Measurements from ENCODE around the gene NCDN.

Gene NCDN

GRCh38 chr1:35557611-35558373, at the start of gene NCDN:
TSS of gene NCDN (plus strand) at chr1:35557799. CDS start at chr1:35558191, 392 bp downstream.
- in situ Hi-C loops (cut with HindIII; ENCODE audit: low pct_unique_long_range_greater_than_20kb, low sequenced_read_pairs), result no loop called here
- TF ChIP-seq JUND (IDR thresholded peaks at IDR 0.05; ENCODE audit: low read depth), result no peak
- peak; percentile 88 to 96 for DNase-seq (ENCODE audit: low read depth in 1 of 2, low spot score in 1 of 2)

DNA sequence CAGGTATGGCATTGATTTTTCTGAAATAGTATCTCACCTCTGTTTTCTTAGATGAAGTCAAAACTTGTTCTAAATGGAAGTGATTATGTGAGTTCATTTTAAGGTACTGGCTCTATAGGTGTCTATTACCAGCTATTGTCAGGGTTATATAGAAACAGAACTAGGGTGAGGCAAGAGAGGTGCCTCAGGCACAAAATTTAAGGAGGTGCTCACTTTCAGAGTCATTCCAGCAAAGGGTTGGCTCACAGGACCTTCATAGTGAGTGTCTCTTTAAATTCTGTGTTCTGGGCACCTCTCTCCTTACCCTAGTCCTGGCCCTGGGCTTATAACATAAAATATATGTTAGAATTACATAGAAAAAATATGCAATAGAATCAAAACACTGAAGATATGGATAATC, 49.7 kb upstream of the NCDN start:
- TF ChIP-seq JUND (IDR thresholded peaks at IDR 0.05; ENCODE audit: low read depth), result no peak
- no peak for DNase-seq (ENCODE audit: low read depth in 1 of 2, low spot score in 1 of 2)
- in situ Hi-C loops (cut with HindIII; ENCODE audit: low pct_unique_long_range_greater_than_20kb, low sequenced_read_pairs), result no loop called here

GRCh38 chr1:35509558-35509957, 48.0 kb upstream of the NCDN start:
- no peak for TF ChIP-seq JUND (IDR thresholded peaks at IDR 0.05; ENCODE audit: low read depth)
- no peak for DNase-seq (ENCODE audit: low read depth in 1 of 2, low spot score in 1 of 2)
- in situ Hi-C loops (cut with HindIII; ENCODE audit: low pct_unique_long_range_greater_than_20kb, low sequenced_read_pairs), result no loop called here

DNA sequence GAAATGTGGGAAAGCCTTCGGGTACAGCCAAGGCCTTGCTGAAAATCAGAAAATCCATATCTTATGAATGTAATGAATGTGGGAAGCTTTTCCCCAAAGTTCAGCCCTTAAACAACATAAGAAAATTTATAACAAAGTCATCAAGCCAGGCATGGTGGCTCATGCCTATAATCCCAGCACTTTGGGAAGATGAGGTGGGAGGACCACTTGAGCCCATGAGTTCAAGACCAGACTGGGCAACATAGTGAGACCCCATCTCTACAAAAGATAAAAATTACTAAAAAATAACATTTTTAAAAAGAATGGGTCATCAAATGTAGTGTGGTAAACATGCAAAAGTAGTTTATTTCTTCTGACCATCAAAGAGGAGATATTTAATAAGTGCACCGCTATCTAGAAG, 46.3 kb upstream of the NCDN start:
- in situ Hi-C loops (cut with HindIII; ENCODE audit: low pct_unique_long_range_greater_than_20kb, low sequenced_read_pairs), result no loop called here
- DNase-seq (ENCODE audit: low read depth in 1 of 2, low spot score in 1 of 2), result no peak
- TF ChIP-seq JUND (IDR thresholded peaks at IDR 0.05; ENCODE audit: low read depth), result no peak

DNA sequence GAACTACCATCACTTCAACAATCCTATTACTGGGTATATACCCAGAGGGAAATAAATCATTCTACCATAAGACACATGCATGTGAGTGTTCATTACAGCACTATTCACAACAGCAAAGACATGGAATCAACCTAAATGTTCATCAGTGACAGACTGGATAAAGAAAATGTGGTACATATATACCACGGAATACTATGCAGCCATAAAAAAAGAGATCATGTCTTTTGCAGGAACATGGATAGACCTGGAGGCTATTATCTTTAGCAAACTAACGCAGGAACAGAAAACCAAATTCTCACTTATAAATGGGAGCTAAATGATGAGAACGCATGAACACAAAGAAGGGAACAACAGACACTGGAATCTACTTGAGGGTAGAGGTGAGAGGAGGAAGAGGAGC, 39.4 kb upstream of the NCDN start:
- no peak for DNase-seq (ENCODE audit: low read depth in 1 of 2, low spot score in 1 of 2)
- no peak for TF ChIP-seq JUND (IDR thresholded peaks at IDR 0.05; ENCODE audit: low read depth)
- in situ Hi-C loops (cut with HindIII; ENCODE audit: low pct_unique_long_range_greater_than_20kb, low sequenced_read_pairs), result no loop called here

DNA sequence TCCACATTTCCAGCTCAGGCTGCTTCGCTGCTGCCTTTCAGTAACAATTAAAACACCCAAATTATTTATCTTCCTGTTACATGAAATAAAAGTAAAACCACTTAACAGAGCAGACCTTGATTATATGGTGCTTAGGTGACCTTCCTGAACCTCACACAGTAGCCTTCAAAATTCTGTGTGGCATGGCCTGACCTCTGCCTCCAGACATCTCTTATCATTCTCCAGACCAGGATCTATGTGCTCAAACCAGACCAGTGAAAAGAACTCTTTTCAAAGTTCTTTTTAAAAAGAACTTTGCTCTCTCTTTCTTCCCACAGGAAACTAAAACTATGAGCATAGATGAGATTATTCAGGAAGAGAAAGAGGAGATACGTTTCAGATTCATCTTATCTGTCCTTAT, 38.2 kb upstream of the NCDN start:
- no peak for TF ChIP-seq JUND (IDR thresholded peaks at IDR 0.05; ENCODE audit: low read depth)
- in situ Hi-C loops (cut with HindIII; ENCODE audit: low pct_unique_long_range_greater_than_20kb, low sequenced_read_pairs), result no loop called here
- no peak for DNase-seq (ENCODE audit: low read depth in 1 of 2, low spot score in 1 of 2)

- in situ Hi-C loops (cut with HindIII; ENCODE audit: low pct_unique_long_range_greater_than_20kb, low sequenced_read_pairs), result no loop called here
- TF ChIP-seq JUND (IDR thresholded peaks at IDR 0.05; ENCODE audit: low read depth), result no peak
- DNase-seq (ENCODE audit: low read depth in 1 of 2, low spot score in 1 of 2), result peak in 1 of 2 experiments; percentile 71
Measured at GRCh38 chr1:35524106-35524505, 33.5 kb upstream of the NCDN start.

DNA sequence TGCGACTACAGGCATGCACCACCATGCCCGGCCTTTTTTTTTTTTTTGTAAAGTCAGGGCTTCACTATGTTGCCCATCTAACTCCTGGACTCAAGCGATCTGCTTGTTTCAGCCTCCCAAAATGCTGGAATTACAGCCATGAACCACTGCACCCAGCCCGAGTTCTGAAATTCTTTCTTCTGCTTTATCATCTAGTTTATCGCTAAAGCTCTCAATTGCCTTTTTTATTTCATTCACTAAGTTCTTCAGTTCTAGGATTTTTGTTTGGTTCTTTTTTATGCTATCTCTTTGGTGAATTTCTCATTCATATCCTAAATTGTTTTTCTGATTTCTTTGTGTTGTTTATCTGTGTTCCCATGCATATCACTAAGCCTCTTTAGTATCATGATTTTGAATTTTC, 27.4 kb upstream of the NCDN start:
- in situ Hi-C loops (cut with HindIII; ENCODE audit: low pct_unique_long_range_greater_than_20kb, low sequenced_read_pairs), result no loop called here
- DNase-seq (ENCODE audit: low read depth in 1 of 2, low spot score in 1 of 2), result no peak
- TF ChIP-seq JUND (IDR thresholded peaks at IDR 0.05; ENCODE audit: low read depth), result no peak

DNA sequence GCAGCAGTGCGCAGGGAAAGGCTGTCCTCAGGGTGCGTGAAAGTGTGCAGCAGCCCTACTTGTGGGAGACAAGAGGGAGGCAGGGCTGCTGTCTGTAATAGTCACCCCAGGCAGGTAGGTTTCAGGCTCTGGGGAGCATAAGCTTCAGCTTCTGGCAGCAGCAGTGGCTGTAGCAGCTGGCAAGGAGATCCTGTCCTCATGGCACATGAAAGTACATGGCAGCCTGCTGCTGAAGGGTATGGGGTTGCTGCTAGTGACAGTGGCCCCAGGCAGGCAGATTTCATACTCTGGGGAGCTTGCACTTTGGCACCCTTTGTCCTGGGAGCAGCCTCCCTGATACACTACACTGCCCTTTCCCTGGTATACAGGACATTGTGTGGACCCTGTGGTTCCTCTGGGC, 26.7 kb upstream of the NCDN start:
- DNase-seq (ENCODE audit: low read depth in 1 of 2, low spot score in 1 of 2), result no peak
- in situ Hi-C loops (cut with HindIII; ENCODE audit: low pct_unique_long_range_greater_than_20kb, low sequenced_read_pairs), result no loop called here

DNA sequence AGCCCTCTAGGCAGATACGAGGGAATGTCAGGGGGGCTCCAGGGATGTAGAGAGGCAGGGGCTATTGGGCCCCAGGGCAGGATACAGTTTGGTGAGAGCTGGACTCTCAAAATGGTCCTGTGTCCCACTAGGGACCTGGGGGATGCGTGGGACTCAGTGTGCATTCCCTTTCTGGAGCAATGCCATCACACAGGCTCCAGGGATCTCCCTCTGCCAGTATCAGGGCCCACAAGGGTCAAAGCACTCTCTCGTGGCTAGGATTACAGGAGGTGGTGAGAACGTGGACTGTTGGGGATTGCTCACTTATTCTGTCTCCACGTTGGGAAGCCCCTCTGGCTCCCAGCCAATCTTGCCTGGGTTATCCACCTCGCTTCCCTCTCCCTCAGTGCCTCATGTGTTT, 26.2 kb upstream of the NCDN start:
- DNase-seq (ENCODE audit: low read depth in 1 of 2, low spot score in 1 of 2), result no peak
- in situ Hi-C loops (cut with HindIII; ENCODE audit: low pct_unique_long_range_greater_than_20kb, low sequenced_read_pairs), result no loop called here
- no peak for TF ChIP-seq JUND (IDR thresholded peaks at IDR 0.05; ENCODE audit: low read depth)

More for the DNA sequence above, 26.7 kb upstream of the NCDN start:
- TF ChIP-seq JUND (IDR thresholded peaks at IDR 0.05; ENCODE audit: low read depth), result no peak

DNA sequence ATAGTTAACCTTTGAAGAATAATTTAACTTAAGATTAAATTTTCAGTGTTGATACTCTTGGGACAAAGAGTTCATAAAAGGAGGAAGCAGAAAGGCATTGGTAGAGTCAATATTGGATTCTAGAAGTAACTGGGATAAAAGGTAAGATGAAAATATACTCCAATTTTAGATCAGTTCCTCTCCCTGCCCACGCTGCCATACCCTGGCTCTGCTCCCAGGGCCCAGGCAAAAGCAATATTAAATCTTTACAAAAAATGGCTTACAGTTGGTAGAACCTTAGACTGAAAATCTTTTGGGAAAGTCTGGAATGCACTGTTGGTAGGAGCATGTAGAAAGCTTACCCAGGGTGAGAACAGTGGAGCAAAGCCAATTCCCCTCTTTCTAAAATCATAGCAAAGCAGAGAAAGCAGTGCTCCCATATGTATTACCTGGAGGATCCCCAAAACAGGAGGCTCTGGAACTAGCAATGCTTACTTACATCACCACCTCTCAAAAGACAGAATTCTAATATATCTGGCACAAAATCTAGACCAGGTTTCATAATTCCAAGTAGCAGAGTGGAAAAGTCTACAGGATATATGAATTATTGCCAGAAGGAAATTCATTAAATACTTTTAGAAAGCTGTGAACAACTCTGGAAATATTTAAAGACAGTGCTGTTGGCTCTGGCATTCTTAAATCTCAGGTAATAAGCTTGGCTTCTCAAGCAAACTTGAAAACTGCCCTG, 24.9 kb upstream of the NCDN start:
- in situ Hi-C loops (cut with HindIII; ENCODE audit: low pct_unique_long_range_greater_than_20kb, low sequenced_read_pairs), result no loop called here
- no peak for TF ChIP-seq JUND (IDR thresholded peaks at IDR 0.05; ENCODE audit: low read depth)
- peak in 1 of 2 experiments; percentile 7 for DNase-seq (ENCODE audit: low read depth in 1 of 2, low spot score in 1 of 2)

DNA sequence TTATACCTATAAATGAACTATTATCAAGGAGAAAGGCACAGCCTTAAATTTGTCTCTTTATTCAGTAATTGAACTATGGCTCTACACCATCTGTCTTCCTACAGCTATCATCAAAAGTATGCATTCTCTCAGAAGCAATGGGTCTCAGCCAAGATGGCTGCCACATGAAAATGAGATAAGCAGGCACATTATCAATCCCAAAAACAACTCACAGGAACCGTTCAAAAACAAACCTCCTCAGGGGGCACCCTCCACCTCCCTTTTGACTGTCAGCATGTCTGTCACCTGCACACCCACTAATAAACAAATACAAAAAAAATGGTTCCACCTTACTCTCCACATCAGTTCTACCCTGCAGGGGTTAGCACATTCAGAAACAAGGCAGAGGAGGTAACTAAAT, 24.0 kb upstream of the NCDN start:
- TF ChIP-seq JUND (IDR thresholded peaks at IDR 0.05; ENCODE audit: low read depth), result no peak
- in situ Hi-C loops (cut with HindIII; ENCODE audit: low pct_unique_long_range_greater_than_20kb, low sequenced_read_pairs), result no loop called here
- DNase-seq (ENCODE audit: low read depth in 1 of 2, low spot score in 1 of 2), result no peak

DNA sequence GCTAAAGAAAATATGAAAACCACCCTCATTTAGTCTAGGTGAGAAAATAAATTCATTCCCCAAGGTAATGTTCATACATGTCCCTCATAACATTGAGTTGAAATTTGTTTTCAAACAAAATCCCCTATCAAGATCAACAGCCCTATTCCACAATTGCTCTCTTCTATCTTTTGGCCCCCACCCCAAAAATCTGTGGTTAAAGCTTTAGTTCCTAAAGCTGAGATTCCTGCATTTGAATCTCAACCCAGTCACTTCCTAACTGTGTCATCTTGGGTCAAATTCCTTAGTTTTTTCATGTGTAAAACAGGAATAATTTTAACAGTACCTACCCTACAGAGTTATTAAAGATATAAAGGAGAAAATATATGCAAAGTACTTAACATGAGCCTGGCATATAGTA, 22.4 kb upstream of the NCDN start:
- no peak for DNase-seq (ENCODE audit: low read depth in 1 of 2, low spot score in 1 of 2)
- no peak for TF ChIP-seq JUND (IDR thresholded peaks at IDR 0.05; ENCODE audit: low read depth)
- in situ Hi-C loops (cut with HindIII; ENCODE audit: low pct_unique_long_range_greater_than_20kb, low sequenced_read_pairs), result no loop called here
